H1 (cell line): ENCODE measurements around the gene RNF224. TPM values are rescaled to one million over a fixed set of nuclear protein-coding genes. Genes with fewer than 3 reads are reported as not detected.

Experiments
- CTCF ChIA-PET: fragments of 300-600 bp; sonication (Branson Sonifier 250); formaldehyde crosslinking; loops from one replicate; lab custom pipeline; 2021; ENCODE audit not compliant: partially characterized antibody; lab: Charles Lee
- POLR2A ChIA-PET: fragments of 300-600 bp; sonication (Branson Sonifier 250); formaldehyde crosslinking; loops from one replicate; lab custom pipeline; 2021; ENCODE audit warnings: inconsistent platforms; ENCODE audit not compliant: partially characterized antibody; lab: Charles Lee
- DNase-seq, 2 experiments: peaks; one replicate each; pipeline versions ENCODE4 v3.0.0 to v3.0.0-alpha.2; 2010 to 2022; ENCODE audit warnings: low spot score in 2 of 2, low read depth in 1 of 2, mixed read lengths in 1 of 2
- FAIRE-seq: peaks from 2 replicates; lab custom pipeline; 2011; peaks lifted over from hg19 to GRCh38; lab: Jason Lieb, UNC
- H2AFZ ChIP-seq: 2 replicates; pipeline ENCODE4 v1.8.1; 2012; ENCODE audit warnings: low read length, inconsistent platforms
- H2AK5ac ChIP-seq: 2 replicates; pipeline ENCODE4 v1.6.1; 2013; ENCODE audit warnings: low read depth, low read length
- H2BK120ac ChIP-seq: replicated peaks from 2 replicates; pipeline ENCODE3; 2013; ENCODE audit warnings: low read depth, low read length, inconsistent platforms
- H2BK12ac ChIP-seq: 2 replicates; pipeline ENCODE4 v1.6.1; 2013; ENCODE audit warnings: low read depth, low read length
- H2BK15ac ChIP-seq: 2 replicates; pipeline ENCODE4 v1.6.1; 2013; ENCODE audit warnings: low read length
- H2BK20ac ChIP-seq: 2 replicates; pipeline ENCODE4 v1.6.1; 2013; ENCODE audit warnings: low read length
- H2BK5ac ChIP-seq: 2 replicates; pipeline ENCODE4 v1.6.1; 2013; ENCODE audit warnings: low read depth, low read length
- H3K14ac ChIP-seq: 2 replicates; pipeline ENCODE4 v1.6.1; 2013; ENCODE audit warnings: inconsistent platforms; ENCODE audit not compliant: insufficient read length
- H3K18ac ChIP-seq: 2 replicates; pipeline ENCODE4 v1.6.1; 2013; ENCODE audit warnings: low read length; ENCODE audit errors: extremely low read depth
- H3K23ac ChIP-seq: 2 replicates; pipeline ENCODE4 v1.6.1; 2013; ENCODE audit warnings: inconsistent platforms; ENCODE audit not compliant: insufficient read length
- H3K23me2 ChIP-seq: 2 replicates; pipeline ENCODE4 v1.6.1; 2013; ENCODE audit warnings: low read depth, low read length
- H3K27ac ChIP-seq: 2 replicates; pipeline ENCODE4 v1.6.1; 2011; ENCODE audit warnings: low read depth, low read length, inconsistent platforms
- H3K27me3 ChIP-seq, 4 experiments: replicated peaks in 1 of 4; 1 replicate in 1 of 4; 2 replicates in 3 of 4; pipeline versions ENCODE4 v1.6.1 to v1.8.1; 2011 to 2013; ENCODE audit warnings: low read length in 3 of 4, mild to moderate bottlenecking in 3 of 4, inconsistent platforms in 2 of 4, mixed read lengths in 2 of 4, moderate library complexity in 1 of 4; ENCODE audit not compliant: control insufficient read depth in 3 of 4, insufficient read depth in 3 of 4; ENCODE audit errors: extremely low read depth in 1 of 4
- H3K36me3 ChIP-seq, 4 experiments: 2 replicates each; pipeline versions ENCODE4 v1.6.1 to v1.8.1; 2011 to 2013; ENCODE audit warnings: mild to moderate bottlenecking in 4 of 4, low read length in 3 of 4, moderate library complexity in 2 of 4, control low read depth in 1 of 4, inconsistent platforms in 1 of 4; ENCODE audit not compliant: insufficient read depth in 4 of 4, control insufficient read depth in 2 of 4
- H3K4ac ChIP-seq: replicated peaks from 2 replicates; pipeline ENCODE3; 2013; ENCODE audit warnings: low read length, low read depth, mixed read lengths, inconsistent platforms; ENCODE audit not compliant: insufficient read length
- H3K4me1 ChIP-seq, 4 experiments: replicated peaks in 1 of 4; 1 replicate in 1 of 4; 2 replicates in 3 of 4; pipeline versions ENCODE4 v1.6.1 to v1.8.1; 2011 to 2013; ENCODE audit warnings: low read length in 3 of 4, inconsistent platforms in 2 of 4, mixed read lengths in 1 of 4; ENCODE audit not compliant: insufficient read depth in 4 of 4, control insufficient read depth in 3 of 4
- H3K4me2 ChIP-seq, 2 experiments: 2 replicates each; pipeline versions ENCODE4 v1.6.1 to v1.8.1; 2011 to 2013; ENCODE audit warnings: low read depth in 2 of 2, low read length in 2 of 2, control low read depth in 1 of 2, inconsistent platforms in 1 of 2, mild to moderate bottlenecking in 1 of 2; ENCODE audit not compliant: insufficient read depth in 1 of 2
- H3K4me3 ChIP-seq, 4 experiments: fragments of 200-600, 300-600 bp in 1 of 4; sonication (generic), shearing (Covaris generic), sonication (Bioruptor Twin) in 1 of 4; 2 replicates each; pipeline versions ENCODE4 v1.5.1 to v1.8.1; 2011 to 2016; ENCODE audit warnings: low read length in 4 of 4, low read depth in 3 of 4, control low read depth in 2 of 4, inconsistent platforms in 2 of 4, mild to moderate bottlenecking in 2 of 4, mixed read lengths in 1 of 4, moderate library complexity in 1 of 4; ENCODE audit not compliant: insufficient read depth in 2 of 4; ENCODE audit errors: extremely low read depth in 1 of 4
- H3K56ac ChIP-seq: replicated peaks from 2 replicates; pipeline ENCODE3; 2013; ENCODE audit warnings: low read depth, mild to moderate bottlenecking, mixed read lengths, low read length, inconsistent platforms; ENCODE audit not compliant: insufficient read length
- H3K79me1 ChIP-seq: 2 replicates; pipeline ENCODE4 v1.6.1; 2013; ENCODE audit warnings: low read depth, low read length, control low read depth
- H3K79me2 ChIP-seq, 2 experiments: 2 replicates each; pipeline versions ENCODE4 v1.6.1 to v1.8.1; 2012 to 2013; ENCODE audit warnings: low read length in 2 of 2, mild to moderate bottlenecking in 2 of 2, inconsistent platforms in 1 of 2; ENCODE audit not compliant: insufficient read depth in 2 of 2, control insufficient read depth in 1 of 2
- H3K9ac ChIP-seq, 4 experiments: replicated peaks in 1 of 4; 1 replicate in 1 of 4; 2 replicates in 3 of 4; pipeline versions ENCODE4 v1.6.1 to v1.8.1; 2011 to 2013; ENCODE audit warnings: low read depth in 3 of 4, low read length in 3 of 4, control low read depth in 2 of 4, mild to moderate bottlenecking in 2 of 4, moderate library complexity in 2 of 4, inconsistent platforms in 1 of 4; ENCODE audit errors: extremely low read depth in 1 of 4
- H3K9me3 ChIP-seq, 2 experiments: 2 replicates each; pipeline versions ENCODE4 v1.6.1 to v1.8.1; 2012 to 2013; ENCODE audit warnings: mild to moderate bottlenecking in 2 of 2, moderate library complexity in 2 of 2, control low read depth in 1 of 2, inconsistent platforms in 1 of 2, low read depth in 1 of 2, low read length in 1 of 2, mixed read lengths in 1 of 2; ENCODE audit not compliant: insufficient read depth in 2 of 2
- H4K20me1 ChIP-seq, 2 experiments: replicated peaks in 1 of 2; 2 replicates each; pipeline versions ENCODE3 to v1.8.1; 2011 to 2013; ENCODE audit warnings: inconsistent platforms in 2 of 2, low read length in 2 of 2, mild to moderate bottlenecking in 1 of 2; ENCODE audit not compliant: insufficient read depth in 2 of 2, control insufficient read depth in 1 of 2
- H4K5ac ChIP-seq: 2 replicates; pipeline ENCODE4 v1.6.1; 2013; ENCODE audit warnings: low read length, low read depth, mixed read lengths, inconsistent platforms; ENCODE audit not compliant: insufficient read length
- H4K8ac ChIP-seq: 2 replicates; pipeline ENCODE4 v1.8.0; 2013; ENCODE audit warnings: mild to moderate bottlenecking, moderate library complexity, low read length, inconsistent platforms; ENCODE audit not compliant: insufficient read depth; ENCODE audit errors: extremely low read depth
- H4K91ac ChIP-seq: replicated peaks from 2 replicates; pipeline ENCODE3; 2013; ENCODE audit warnings: low read length, mixed read lengths, inconsistent platforms; ENCODE audit not compliant: insufficient read length
- CBX5 ChIP-seq: fragments of 300-800, 300-1000 bp; sonication (generic); IDR thresholded peaks from 2 replicates; pipeline ENCODE4 v1.7.1; 2016; ENCODE audit warnings: antibody characterized with exemption, low read length, low read depth
- CEBPB ChIP-seq: IDR thresholded peaks from 2 replicates; pipeline ENCODE4 v1.6.1; 2012; ENCODE audit warnings: low read depth, low read length
- CTBP2 ChIP-seq: IDR thresholded peaks from 2 replicates; pipeline ENCODE4 v1.7.0; 2011; ENCODE audit warnings: borderline replicate concordance, mild to moderate bottlenecking, moderate library complexity, mixed read lengths, low read length; ENCODE audit not compliant: insufficient read depth, insufficient read length
- PHF8 ChIP-seq: fragments of 200-600 bp; sonication (generic); conservative IDR thresholded peaks from 2 replicates; pipeline ENCODE4 v1.7.1; 2012; ENCODE audit warnings: low read depth, mild to moderate bottlenecking, inconsistent platforms, low read length, moderate library complexity
- POU5F1 ChIP-seq: IDR thresholded peaks from 2 replicates; pipeline ENCODE4 v1.6.1; 2011; ENCODE audit warnings: low read depth, mild to moderate bottlenecking, low read length, moderate library complexity
- RAD21 ChIP-seq, 2 experiments: IDR thresholded peaks in 1 of 2; conservative IDR thresholded peaks in 1 of 2; 2 replicates each; pipeline ENCODE4 v1.6.1; 2011; ENCODE audit warnings: low read depth in 2 of 2, low read length in 2 of 2, improper control_type of control experiment in 1 of 2, inconsistent platforms in 1 of 2, mild to moderate bottlenecking in 1 of 2, moderate library complexity in 1 of 2
- SAP30 ChIP-seq: fragments of 300-600 bp; sonication (generic); IDR thresholded peaks from 2 replicates; pipeline ENCODE4 v1.7.1; 2012; ENCODE audit warnings: low read length, moderate library complexity, mild to moderate bottlenecking, inconsistent platforms; ENCODE audit not compliant: insufficient read depth, insufficient replicate concordance
- SIN3A ChIP-seq, 2 experiments: IDR thresholded peaks in 1 of 2; conservative IDR thresholded peaks in 1 of 2; 2 replicates each; pipeline ENCODE4 v1.6.1; 2011 to 2012; ENCODE audit warnings: low read length in 2 of 2, improper control_type of control experiment in 1 of 2, low read depth in 1 of 2, mild to moderate bottlenecking in 1 of 2
- SRF ChIP-seq: IDR thresholded peaks from 2 replicates; pipeline ENCODE4 v1.6.1; 2011; ENCODE audit warnings: mild to moderate bottlenecking, low read depth, low read length, moderate library complexity
- WGBS, 2 experiments: shearing (Covaris generic) in 1 of 2; methylation state at CpG; one replicate each; pipeline versions ENCODE4 v1.1.6 to v1.1.7; 2013 to 2015; ENCODE audit warnings: low lambda C conversion rate in 2 of 2, mixed read lengths in 2 of 2, inconsistent platforms in 1 of 2, low coverage in 1 of 2, missing lambda C conversion rate in 1 of 2; ENCODE audit not compliant: insufficient replicate concordance in 2 of 2, insufficient coverage in 1 of 2, insufficient read length in 1 of 2; ENCODE audit errors: extremely low coverage in 1 of 2, missing lambda C conversion rate in 1 of 2; 5-methylcytosine and 5-hydroxymethylcytosine counted together
- polyA plus RNA-seq, 7 experiments: library from polyadenylated mRNA; depleted of rRNA in 3 of 7; stranded (reverse) in 5 of 7; unstranded in 2 of 7; fragments of >200 nt in 5 of 7; fragments of 200-250 nt in 2 of 7; gene quantifications; 1 replicate in 5 of 7; 2 replicates in 1 of 7; 4 replicates in 1 of 7; pipeline versions ENCODE4 v1.2.1 to v1.2.3, GENCODE V29; 2011 to 2013; ENCODE audit warnings: missing spikeins in 2 of 7, mixed read lengths in 2 of 7
- total RNA-seq: library from RNA; stranded (reverse); fragmentation: NEBNext Ultra II Directional; extraction: Animal tissue kit (Norgen Biotek cat#: 25700); gene quantifications from 2 replicates; pipeline ENCODE4 v1.2.1, GENCODE V29; 2021
- TF ChIP-seq, protein P1 (sequence below): IDR thresholded peaks from 2 replicates; pipeline ENCODE4 v1.6.1; 2011; ENCODE audit warnings: low read depth, mild to moderate bottlenecking, low read length; ENCODE audit not compliant: insufficient read depth

RNF224 gene
- total and polyA plus RNA-seq, 2 of the 8 experiments (the other 6 are each of a cell fraction or from before 2014, with no cell fraction given), result 0.24 TPM; not detected in 1

DNA sequence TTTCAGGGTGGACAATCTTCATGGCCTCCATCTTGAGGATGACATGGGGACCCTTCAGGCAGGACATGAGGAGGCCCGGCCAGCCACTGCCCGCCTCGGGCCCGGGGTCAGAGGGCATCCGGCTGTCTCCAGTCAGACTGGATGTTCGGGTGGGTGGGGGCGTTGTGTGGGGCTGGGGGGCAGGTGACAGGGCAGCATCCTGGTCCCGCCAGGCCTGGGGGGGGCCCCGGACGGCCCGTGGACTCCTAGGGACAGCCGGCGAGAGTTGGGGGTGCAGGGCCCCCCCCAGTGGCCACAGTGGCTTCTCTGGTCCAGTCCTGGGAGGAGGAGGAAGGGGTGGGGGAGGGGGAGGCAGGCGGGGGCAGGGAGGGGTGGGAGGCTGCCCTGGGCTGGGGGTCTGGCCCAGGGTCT, 6.2 kb upstream of the RNF224 start:
- no peaks in the 10 kb centered on the region for H3K79me1 ChIP-seq
- no peak overlapping the region for H2AFZ ChIP-seq
- H4K20me1 ChIP-seq, result peaks cover 0 to 9% of the 10 kb centered on the region in 2 experiments
- no peaks in the 10 kb centered on the region for H3K9me3 ChIP-seq
- ChIA-PET POLR2A (interaction anchor here (0.5 to 69.9 kb wide), 6 partner anchors 14 to 234 kb away, joined by 3 to 1462 read pairs (median 7); partner anchors contain the start of genes ANAPC2, NDOR1, NELFB and SSNA1), CTCF (interaction anchor here (0.6 to 20.2 kb wide), 6 partner anchors 12 to 195 kb away, joined by 3 to 204 read pairs (median 4); partner anchors contain the start of genes ANAPC2, SSNA1 and TUBB4B)
- no peak overlapping the region for H4K91ac ChIP-seq
- no peak overlapping the region for H2BK12ac ChIP-seq
- no peaks in the 10 kb centered on the region for H3K79me2 ChIP-seq
- no peak overlapping the region for H2BK20ac ChIP-seq
- H4K8ac ChIP-seq, result no peak overlapping the region
- H3K18ac ChIP-seq, result no peak overlapping the region
- no peak overlapping the region for H3K9ac ChIP-seq
- no peak overlapping the region for H2AK5ac ChIP-seq
- no peak overlapping the region for H3K27ac ChIP-seq
- H3K36me3 ChIP-seq, result peaks cover 0 to 5% (median 2%) of the 10 kb centered on the region in 4 experiments; a peak in 4 of 8 replicates
- no peak overlapping the region for H2BK5ac ChIP-seq
- peak overlapping the region in 2 of 4 experiments; percentile 63 to 67; a peak in 5 of 8 replicates for H3K4me3 ChIP-seq
- peaks cover 18% of the 10 kb centered on the region; the same call in 1 of the 2 replicates for H3K23me2 ChIP-seq
- no peak overlapping the region for H2BK15ac ChIP-seq
- no peak overlapping the region for H3K4ac ChIP-seq
- no peak overlapping the region for H3K14ac ChIP-seq
- no peaks in the 10 kb centered on the region; a peak in 2 of 7 replicates for H3K27me3 ChIP-seq
- H3K23ac ChIP-seq, result no peak overlapping the region
- no peak for DNase-seq
- no peak overlapping the region for H3K56ac ChIP-seq
- no peak for FAIRE-seq
- no peak overlapping the region for H4K5ac ChIP-seq
- H3K4me2 ChIP-seq, result peak overlapping the region; percentile 77 to 82
- 73% methylated on average over 3 of the region's 14 CpGs; no CpG with 5 or more reads in 1 of the 2 experiments for WGBS, 2 experiments
- H3K4me1 ChIP-seq, result peaks cover 0 to 18% (median 12%) of the 10 kb centered on the region in 4 experiments; a peak in 5 of 7 replicates
- H2BK120ac ChIP-seq, result no peak overlapping the region
- no peak for TF ChIP-seq PHF8
- no peak for TF ChIP-seq RAD21 (IDR thresholded peaks at IDR 0.05 in 1 of 2, conservative IDR thresholded peaks at IDR 0.05 in 1 of 2; ENCODE audit: low read depth in 2 of 2, low read length in 2 of 2)
- no peak for TF ChIP-seq CEBPB
- TF ChIP-seq CTBP2, result no peak
- no peak for TF ChIP-seq CBX5
- TF ChIP-seq, protein P1, sequence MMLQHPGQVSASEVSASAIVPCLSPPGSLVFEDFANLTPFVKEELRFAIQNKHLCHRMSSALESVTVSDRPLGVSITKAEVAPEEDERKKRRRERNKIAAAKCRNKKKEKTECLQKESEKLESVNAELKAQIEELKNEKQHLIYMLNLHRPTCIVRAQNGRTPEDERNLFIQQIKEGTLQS, result no peak
- no peak for TF ChIP-seq SIN3A (conservative IDR thresholded peaks at IDR 0.05 in 1 of 2, IDR thresholded peaks at IDR 0.05 in 1 of 2; ENCODE audit: low read depth in 1 of 2, low read length in 2 of 2)
- no peak for TF ChIP-seq SRF
- TF ChIP-seq POU5F1, result no peak
- TF ChIP-seq SAP30, result no peak
